HCT116 (cell line): ENCODE results near the gene SYTL3. TPM values are rescaled to one million over a fixed set of nuclear protein-coding genes. Genes with fewer than 3 reads are reported as not detected.
A peak's percentile ranks its signal among the peaks of the same experiment; 100 is the strongest.

Experiments used
- ATAC-seq: fragments of 200-7000 bp; cut with Tn5 transposase; 2 replicates; pipeline ENCODE4 v1.9.1; 2020; ENCODE audit warnings: mild to moderate bottlenecking, moderate library complexity
- BruUV-seq: library from RNA; stranded (reverse); fragments of 400-500 nt; replicated peaks from 2 replicates; lab custom pipeline; 2021; lab: Mats Ljungman, UMichigan
- CTCF ChIA-PET: fragments of 300-600 bp; sonication (Branson Sonifier 250); formaldehyde crosslinking; loops from one replicate; lab custom pipeline; 2021; ENCODE audit warnings: antibody characterized with exemption; lab: Charles Lee
- POLR2A ChIA-PET: fragments of 300-600, 350-600 bp; sonication (Branson Sonifier 250); formaldehyde crosslinking; loops from one replicate; lab custom pipeline; 2021; ENCODE audit warnings: antibody characterized with exemption; lab: Charles Lee
- RAD21 ChIA-PET, 2 experiments: fragments of 300-600 bp; sonication (Branson Sonifier 250); formaldehyde crosslinking; loops; one replicate each; lab custom pipeline; 2023; ENCODE audit warnings: low total read pairs in 2 of 2; ENCODE audit not compliant: uncharacterized antibody in 2 of 2, unreplicated experiment in 2 of 2, low non-redundant PET in 1 of 2; lab: Charles Lee
- DNase-seq: peaks from one replicate; pipeline ENCODE4 v3.0.0-alpha.2; 2010; ENCODE audit warnings: low read depth, low spot score
- H2AFZ ChIP-seq: fragments of 200-600 bp; shearing (Covaris generic), sonication (generic); 2 replicates; pipeline ENCODE4 v1.6.1; 2017; ENCODE audit warnings: low read depth, mixed run types, mixed read lengths, antibody characterized with exemption, low read length; ENCODE audit not compliant: poor library complexity, severe bottlenecking
- H3K27ac ChIP-seq: 2 replicates; pipeline ENCODE4 v1.5.1; 2012; ENCODE audit warnings: low read depth, low read length
- H3K27me3 ChIP-seq: fragments of 200-600 bp; sonication (generic); 2 replicates; pipeline ENCODE4 v1.6.1; 2016; ENCODE audit warnings: mixed run types, low read length, mixed read lengths; ENCODE audit not compliant: insufficient read depth
- H3K36me3 ChIP-seq, 2 experiments: fragments of 200-500 bp in 1 of 2; fragments of 200-600 bp in 1 of 2; sonication (Bioruptor generic) in 1 of 2; sonication (generic) in 1 of 2; 2 replicates each; pipeline versions ENCODE4 v1.5.1 to v1.6.1; 2014 to 2016; ENCODE audit warnings: low read length in 2 of 2, inconsistent platforms in 1 of 2, mixed read lengths in 1 of 2, mixed run types in 1 of 2; ENCODE audit not compliant: insufficient read depth in 2 of 2, control insufficient read depth in 1 of 2
- H3K4me1 ChIP-seq, 2 experiments: fragments of 200-600 bp in 1 of 2; sonication (generic) in 1 of 2; 2 replicates each; pipeline versions ENCODE4 v1.5.1 to v1.6.1; 2012 to 2017; ENCODE audit warnings: low read length in 2 of 2, inconsistent platforms in 1 of 2, mild to moderate bottlenecking in 1 of 2, mixed read lengths in 1 of 2, mixed run types in 1 of 2, moderate library complexity in 1 of 2; ENCODE audit not compliant: insufficient read depth in 2 of 2, control insufficient read depth in 1 of 2
- H3K4me2 ChIP-seq: fragments of 200-600 bp; sonication (generic); 2 replicates; pipeline ENCODE4 v1.6.1; 2017; ENCODE audit warnings: mixed run types, low read length, mixed read lengths
- H3K4me3 ChIP-seq, 2 experiments: fragments of 200-600 bp in 1 of 2; sonication (generic) in 1 of 2; replicated peaks in 1 of 2; 2 replicates each; pipeline ENCODE4 v1.5.1; 2011 to 2016; ENCODE audit warnings: low read length in 2 of 2, control low read depth in 1 of 2, low read depth in 1 of 2, mild to moderate bottlenecking in 1 of 2, mixed read lengths in 1 of 2, mixed run types in 1 of 2
- H3K79me2 ChIP-seq: fragments of 200-600 bp; sonication (generic); 2 replicates; pipeline ENCODE4 v1.6.1; 2017; ENCODE audit warnings: mild to moderate bottlenecking, mixed run types, low read length, moderate library complexity, mixed read lengths; ENCODE audit not compliant: insufficient read depth
- H3K9ac ChIP-seq: fragments of 200-600 bp; sonication (generic); 2 replicates; pipeline ENCODE4 v1.6.1; 2016; ENCODE audit warnings: low read length, mixed read lengths
- H3K9me2 ChIP-seq: fragments of 200-600 bp; sonication (generic), shearing (Covaris generic); 2 replicates; pipeline ENCODE4 v1.6.1; 2017; ENCODE audit warnings: mixed run types, mild to moderate bottlenecking, moderate library complexity; ENCODE audit not compliant: insufficient read depth
- H3K9me3 ChIP-seq, 2 experiments: fragments of 200-500 bp in 1 of 2; fragments of 200-600 bp in 1 of 2; sonication (Bioruptor generic) in 1 of 2; sonication (generic) in 1 of 2; 2 replicates each; pipeline ENCODE4 v1.6.1; 2014 to 2017; ENCODE audit warnings: low read length in 2 of 2, mixed read lengths in 2 of 2, inconsistent platforms in 1 of 2, low read depth in 1 of 2, mild to moderate bottlenecking in 1 of 2, mixed run types in 1 of 2, moderate library complexity in 1 of 2; ENCODE audit not compliant: control insufficient read depth in 1 of 2, insufficient read depth in 1 of 2
- H4K20me1 ChIP-seq: fragments of 200-600 bp; sonication (generic), shearing (Covaris generic); 2 replicates; pipeline ENCODE4 v1.6.1; 2017; ENCODE audit warnings: mixed run types, mild to moderate bottlenecking, moderate library complexity; ENCODE audit not compliant: insufficient read depth
- JUND ChIP-seq: IDR thresholded peaks from 2 replicates; pipeline ENCODE4 v1.6.1; 2012
- MAX ChIP-seq: IDR thresholded peaks from 2 replicates; pipeline ENCODE4 v1.6.1; 2012
- POLR2AphosphoS5 ChIP-seq: IDR thresholded peaks from 2 replicates; pipeline ENCODE4 v1.6.1; 2011; ENCODE audit warnings: mild to moderate bottlenecking, low read depth, low read length, moderate library complexity
- TCF7L2 ChIP-seq: IDR thresholded peaks from 2 replicates; pipeline ENCODE4 v1.7.0; 2011; ENCODE audit warnings: borderline replicate concordance, inconsistent platforms; ENCODE audit not compliant: insufficient read depth, insufficient read length; ENCODE audit errors: extremely low read depth
- YY1 ChIP-seq: IDR thresholded peaks from 2 replicates; pipeline ENCODE4 v1.6.1; 2011; ENCODE audit warnings: low read length, low read depth, moderate library complexity, mild to moderate bottlenecking; ENCODE audit not compliant: insufficient replicate concordance; ENCODE audit errors: extremely low read depth
- ZBTB33 ChIP-seq: IDR thresholded peaks from 2 replicates; pipeline ENCODE4 v1.6.1; 2011; ENCODE audit warnings: mild to moderate bottlenecking, low read length, moderate library complexity; ENCODE audit not compliant: insufficient replicate concordance; ENCODE audit errors: extremely low read depth
- intact Hi-C: fragments of 100-400 bp; cut with micrococcal nuclease; formaldehyde crosslinking; loops from 2 replicates; pipeline ENCODE4 v1.10.0; 2022
- total RNA-seq: library from RNA; stranded (reverse); gene quantifications from one replicate; pipeline ENCODE4 v1.2.1, GENCODE V29; 2021; ENCODE audit not compliant: unreplicated experiment

SYTL3 gene
- total RNA-seq, 1 experiment from 2014 or later, result 55.3 TPM

- intact Hi-C loops, result no loop called here
- Histone ChIP-seq H3K9me3 (peaks cover 0 to 3% of the 10 kb centered on the region in 2 experiments; a peak in 1 of 4 replicates), H3K9me2 (no peaks in the 10 kb centered on the region), H3K27me3 (no peaks in the 10 kb centered on the region), H3K79me2 (peaks cover 92% of the 10 kb centered on the region), H3K4me1 (peaks cover 58 to 88% of the 10 kb centered on the region in 2 experiments), H3K36me3 (peaks cover 0 to 31% of the 10 kb centered on the region in 2 experiments; a peak in 1 of 4 replicates), H3K4me2 (peak overlapping the region; percentile 58), H2AFZ (no peak overlapping the region), H3K27ac (peak overlapping the region; percentile 97), H3K9ac (peak overlapping the region; percentile 60), H4K20me1 (no peaks in the 10 kb centered on the region), H3K4me3 (no peak overlapping the region)
- POLR2A ChIA-PET, result interaction anchor here (0.6 to 4.2 kb wide), 6 partner anchors 8 to 131 kb away, joined by 3 to 19 read pairs (median 14); no protein-coding TSS in a partner anchor
- TF ChIP-seq POLR2AphosphoS5 (peak; percentile 87), JUND (no peak), TCF7L2 (peak; percentile 96), ZBTB33 (peak; percentile 82), YY1 (peak; percentile 85), MAX (no peak)
- ATAC-seq (peak; percentile 77), DNase-seq (peak; percentile 92)
- RAD21 ChIA-PET, result no interaction called here
- CTCF ChIA-PET, result interaction anchor here (2.5 to 4.0 kb wide), 2 partner anchors 19 to 31 kb away, joined by 8 to 12 read pairs; no protein-coding TSS in a partner anchor
- BruUV-seq, result TSS peak; percentile 88
Observed at GRCh38 chr6:158737710-158738615, 88.1 kb downstream of the SYTL3 start.
